Upper lobe of left lung (tissue), 6 donors: ENCODE measurements around the gene ZNF75A. TPM values are rescaled to one million over a fixed set of nuclear protein-coding genes. Genes with fewer than 3 reads are reported as not detected.

Experiments used
- ATAC-seq, 2 donors: fragments of 200-7000 bp; cut with Tn5 transposase; one replicate each; pipeline ENCODE4 v1.9.1; 2022; ENCODE audit warnings: mild to moderate bottlenecking in 2 of 2, moderate library complexity in 2 of 2; ENCODE audit not compliant: low FRiP score in 2 of 2
- DNase-seq, 2 donors: peaks; one replicate each; pipeline ENCODE4 v3.0.0-alpha.2; 2019 to 2020
- H3K27ac ChIP-seq, 4 donors: fragments of 200-600 bp; sonication (generic); one replicate each; pipeline ENCODE4 v1.5.1; 2016 to 2019
- H3K27me3 ChIP-seq, 4 donors: fragments of 200-600 bp; sonication (generic); one replicate each; pipeline ENCODE4 v1.5.1; 2017 to 2019
- H3K36me3 ChIP-seq, 4 donors: fragments of 200-600 bp; sonication (generic); one replicate each; pipeline ENCODE4 v1.5.1; 2016 to 2019
- H3K4me1 ChIP-seq, 4 donors: fragments of 200-600 bp; sonication (generic); one replicate each; pipeline ENCODE4 v1.5.1; 2018 to 2019
- H3K4me3 ChIP-seq, 4 donors: fragments of 200-600 bp; sonication (generic); one replicate each; pipeline ENCODE4 v1.5.1; 2017 to 2019; ENCODE audit warnings: mild to moderate bottlenecking in 2 of 4, moderate library complexity in 1 of 4
- H3K9me3 ChIP-seq, 4 donors: fragments of 200-600 bp; sonication (generic); one replicate each; pipeline ENCODE4 v1.5.1; 2018 to 2019
- EP300 ChIP-seq, 4 donors: sonication (generic); formaldehyde crosslinking; IDR thresholded peaks; one replicate each; pipeline ENCODE4 v1.5.1; 2017; ENCODE audit warnings: antibody characterized with exemption in 4 of 4, control low read depth in 2 of 4
- POLR2A ChIP-seq, 4 donors: fragments of 450-650 bp; IDR thresholded peaks; one replicate each; pipeline ENCODE4 v1.5.1; 2016 to 2017; ENCODE audit warnings: antibody characterized with exemption in 4 of 4, mild to moderate bottlenecking in 2 of 4
- POLR2AphosphoS5 ChIP-seq, 2 donors: sonication (generic); formaldehyde crosslinking; IDR thresholded peaks; one replicate each; pipeline ENCODE4 v1.5.1; 2017; ENCODE audit warnings: antibody characterized with exemption in 2 of 2
- WGBS, 2 donors: methylation state at CpG; one replicate each; pipeline ENCODE4 v1.1.5; 2017 to 2018; 5-methylcytosine and 5-hydroxymethylcytosine counted together
- total RNA-seq, 6 donors: library from RNA; depleted of rRNA in 4 of 6; stranded (reverse); fragments of >200 nt in 4 of 6; gene quantifications; one replicate each; pipeline versions ENCODE4 v1.1.0 to v1.2.1, GENCODE V29; 2016 to 2021
- TF ChIP-seq, protein P1 (sequence below), 6 experiments: fragments of 450-650 bp in 4 of 6; fragments of 200-600 bp in 2 of 6; sonication (generic) in 2 of 6; IDR thresholded peaks; one replicate each; pipeline ENCODE4 v1.5.1; 2016 to 2019; ENCODE audit warnings: antibody characterized with exemption in 6 of 6
- donor health status: DM: no; HTN: no; CAD: no; lungs with moderate emphysema.
- donor health status: DM: no; HTN: yes; CAD: no; lungs with severe emphysema.

Gene ZNF75A
- total RNA-seq, 6 donors from 2014 or later = 21.5 to 69.1 (median 25.9) TPM

GRCh38 chr16:3274490-3274889 is 30.8 kb upstream of the ZNF75A start:
- H3K36me3 ChIP-seq = no peaks in the 10 kb centered on the region
- no peaks in the 10 kb centered on the region for H3K9me3 ChIP-seq
- no peak for ATAC-seq
- DNase-seq = no peak
- H3K4me3 ChIP-seq = no peak overlapping the region
- TF ChIP-seq EP300 (IDR thresholded peaks at IDR 0.05) (no peak), POLR2A (IDR thresholded peaks at IDR 0.05) (no peak), POLR2AphosphoS5 (IDR thresholded peaks at IDR 0.05) (no peak)
- TF ChIP-seq, protein P1, sequence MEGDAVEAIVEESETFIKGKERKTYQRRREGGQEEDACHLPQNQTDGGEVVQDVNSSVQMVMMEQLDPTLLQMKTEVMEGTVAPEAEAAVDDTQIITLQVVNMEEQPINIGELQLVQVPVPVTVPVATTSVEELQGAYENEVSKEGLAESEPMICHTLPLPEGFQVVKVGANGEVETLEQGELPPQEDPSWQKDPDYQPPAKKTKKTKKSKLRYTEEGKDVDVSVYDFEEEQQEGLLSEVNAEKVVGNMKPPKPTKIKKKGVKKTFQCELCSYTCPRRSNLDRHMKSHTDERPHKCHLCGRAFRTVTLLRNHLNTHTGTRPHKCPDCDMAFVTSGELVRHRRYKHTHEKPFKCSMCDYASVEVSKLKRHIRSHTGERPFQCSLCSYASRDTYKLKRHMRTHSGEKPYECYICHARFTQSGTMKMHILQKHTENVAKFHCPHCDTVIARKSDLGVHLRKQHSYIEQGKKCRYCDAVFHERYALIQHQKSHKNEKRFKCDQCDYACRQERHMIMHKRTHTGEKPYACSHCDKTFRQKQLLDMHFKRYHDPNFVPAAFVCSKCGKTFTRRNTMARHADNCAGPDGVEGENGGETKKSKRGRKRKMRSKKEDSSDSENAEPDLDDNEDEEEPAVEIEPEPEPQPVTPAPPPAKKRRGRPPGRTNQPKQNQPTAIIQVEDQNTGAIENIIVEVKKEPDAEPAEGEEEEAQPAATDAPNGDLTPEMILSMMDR (IDR thresholded peaks at IDR 0.05) = no peak
- H3K27me3 ChIP-seq = no peaks in the 10 kb centered on the region
- 61 to 66% methylated on average over 4 of the region's 4 CpGs for WGBS, 2 donors
- H3K4me1 ChIP-seq = no peaks in the 10 kb centered on the region
- H3K27ac ChIP-seq = no peak overlapping the region

DNA sequence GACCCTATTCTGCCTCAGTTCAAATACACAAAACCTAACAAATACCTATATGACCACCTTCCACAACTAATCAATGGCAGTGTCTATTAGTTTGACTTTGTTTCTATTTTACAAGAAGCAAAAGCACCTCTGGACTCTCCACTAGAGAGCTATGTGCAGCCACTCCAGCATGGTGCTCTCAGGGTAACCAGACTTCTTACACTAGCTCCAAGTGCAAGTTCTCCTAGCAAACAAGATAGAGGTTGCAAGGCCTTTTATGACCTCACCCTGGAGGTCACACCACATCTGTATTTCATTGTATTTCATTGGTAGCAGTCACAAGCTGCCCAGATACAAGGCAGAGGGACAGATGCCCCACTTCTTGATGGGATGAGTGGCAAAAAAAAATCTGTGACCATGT is 30.4 kb upstream of the ZNF75A start:
- H3K4me1 ChIP-seq = no peaks in the 10 kb centered on the region
- ATAC-seq (no peak), DNase-seq (no peak)
- TF ChIP-seq POLR2A (IDR thresholded peaks at IDR 0.05) (no peak), EP300 (IDR thresholded peaks at IDR 0.05) (no peak), POLR2AphosphoS5 (IDR thresholded peaks at IDR 0.05) (no peak)
- TF ChIP-seq, protein P1 (IDR thresholded peaks at IDR 0.05) = no peak
- H3K27me3 ChIP-seq = no peaks in the 10 kb centered on the region
- no peaks in the 10 kb centered on the region for H3K9me3 ChIP-seq
- H3K36me3 ChIP-seq = no peaks in the 10 kb centered on the region
- H3K4me3 ChIP-seq = no peak overlapping the region
- H3K27ac ChIP-seq = no peak overlapping the region

DNA sequence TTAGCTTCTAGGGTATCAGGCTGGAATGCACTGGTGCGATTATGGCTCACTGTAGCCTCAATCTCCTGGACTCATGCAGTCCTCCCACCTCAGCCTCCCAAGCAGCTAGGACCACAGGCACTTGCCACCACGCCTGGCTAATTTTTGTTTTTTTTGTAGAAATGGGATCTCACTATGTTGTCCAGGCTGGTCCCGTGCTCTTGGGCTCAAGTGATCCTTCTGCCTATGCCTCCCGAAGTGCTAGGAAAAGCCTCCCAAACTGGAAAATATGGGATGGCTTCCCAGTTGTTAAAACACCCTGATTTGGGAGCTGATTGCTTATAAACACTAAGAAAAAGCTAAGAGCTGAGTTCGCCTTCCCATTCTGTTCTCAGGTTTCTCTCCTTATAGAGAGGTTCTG is 28.6 kb upstream of the ZNF75A start:
- Histone ChIP-seq H3K4me1 (peaks cover 0 to 2% (median 2%) of the 10 kb centered on the region in 4 donors), H3K9me3 (no peaks in the 10 kb centered on the region), H3K27me3 (no peaks in the 10 kb centered on the region), H3K36me3 (no peaks in the 10 kb centered on the region), H3K27ac (no peak overlapping the region), H3K4me3 (no peak overlapping the region)
- no peak for ATAC-seq
- TF ChIP-seq POLR2A (IDR thresholded peaks at IDR 0.05) (no peak), POLR2AphosphoS5 (IDR thresholded peaks at IDR 0.05) (no peak)
- no peak for DNase-seq
- WGBS, 2 donors = 80 to 83% methylated on average over 5 of the region's 5 CpGs

DNA sequence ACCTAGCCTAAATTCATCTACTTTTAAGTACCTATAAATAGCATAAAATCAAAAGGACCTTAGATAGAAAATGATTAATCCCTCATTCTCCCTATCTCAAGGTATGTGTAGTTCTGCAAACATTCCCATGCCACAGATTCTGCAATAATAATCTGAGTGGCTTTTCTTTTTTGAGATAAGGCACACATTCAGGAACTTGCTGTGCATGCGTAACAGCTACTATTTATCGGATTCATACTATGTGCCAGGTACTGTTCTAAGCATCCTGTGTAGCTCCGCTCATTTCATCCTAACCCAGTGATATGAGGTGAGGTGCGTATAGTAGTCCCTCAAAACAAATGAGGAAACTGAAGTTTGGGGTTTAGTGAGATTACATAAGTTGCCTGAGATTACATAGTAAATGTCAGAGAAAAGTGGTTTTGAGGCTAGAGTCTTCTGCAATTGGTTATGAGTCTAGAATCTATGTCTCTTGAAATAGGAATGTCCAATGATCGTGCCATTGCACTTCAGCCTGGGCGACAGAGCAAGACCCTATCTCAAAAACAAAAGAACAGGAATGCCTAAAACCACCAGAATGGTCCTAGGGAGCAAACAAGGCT is 24.0 kb upstream of the ZNF75A start:
- H3K4me3 ChIP-seq = no peak overlapping the region
- TF ChIP-seq EP300 (IDR thresholded peaks at IDR 0.05) = no peak
- TF ChIP-seq, protein P1 (IDR thresholded peaks at IDR 0.05) = no peak
- TF ChIP-seq POLR2A (IDR thresholded peaks at IDR 0.05) = no peak
- no peak for TF ChIP-seq POLR2AphosphoS5 (IDR thresholded peaks at IDR 0.05)
- WGBS, 2 donors = 78 to 90% methylated on average over 6 of the region's 6 CpGs
- ATAC-seq (no peak), DNase-seq (no peak)
- no peak overlapping the region for H3K27ac ChIP-seq
- no peaks in the 10 kb centered on the region for H3K27me3 ChIP-seq
- H3K4me1 ChIP-seq = peaks cover 16 to 36% (median 23%) of the 10 kb centered on the region in 4 donors
- H3K9me3 ChIP-seq = peaks cover 0 to 3% (median 0%) of the 10 kb centered on the region in 4 donors
- peaks cover 4 to 15% (median 8%) of the 10 kb centered on the region in 4 donors for H3K36me3 ChIP-seq

GRCh38 chr16:3282103-3282729 is 23.1 kb upstream of the ZNF75A start:
- Histone ChIP-seq H3K4me1 (peaks cover 16 to 37% (median 23%) of the 10 kb centered on the region in 4 donors), H3K36me3 (peaks cover 4 to 23% (median 12%) of the 10 kb centered on the region in 4 donors), H3K27me3 (no peaks in the 10 kb centered on the region), H3K4me3 (peak overlapping the region; percentile 69 to 99 (median 87)), H3K9me3 (peaks cover 0 to 11% (median 4%) of the 10 kb centered on the region in 4 donors), H3K27ac (peak overlapping the region; percentile 94 to 99 (median 98))
- DNase-seq = no peak
- TF ChIP-seq, protein P1 (IDR thresholded peaks at IDR 0.05) = peak in 1 of 6 experiments; percentile 3
- TF ChIP-seq POLR2AphosphoS5 (IDR thresholded peaks at IDR 0.05) = no peak
- peak; percentile 31 to 65 for ATAC-seq
- 18 to 26% methylated on average over 23 to 28 of the region's 29 CpGs for WGBS, 2 donors
